ENCODE measurements around the gene ETV3L. TPM values are rescaled to one million over a fixed set of nuclear protein-coding genes. Genes with fewer than 3 reads are reported as not detected.

The ETV3L gene
- total RNA-seq, 2 donors from 2014 or later, result not detected

GRCh38 chr1:157098519-157098918 is 1.1 kb downstream of the ETV3L start:
- Histone ChIP-seq H3K27me3 (no peaks in the 10 kb centered on the region), H3K9me3 (no peaks in the 10 kb centered on the region), H3K36me3 (replicated peaks in 1 of 2; ENCODE audit: insufficient read depth in 1 of 2, low read depth in 2 of 2) (no peaks in the 10 kb centered on the region), H3K27ac (no peak overlapping the region), H3K4me3 (no peak overlapping the region), H3K4me1 (no peaks in the 10 kb centered on the region)
- DNase-seq, result no peak
- TF ChIP-seq, protein P1, sequence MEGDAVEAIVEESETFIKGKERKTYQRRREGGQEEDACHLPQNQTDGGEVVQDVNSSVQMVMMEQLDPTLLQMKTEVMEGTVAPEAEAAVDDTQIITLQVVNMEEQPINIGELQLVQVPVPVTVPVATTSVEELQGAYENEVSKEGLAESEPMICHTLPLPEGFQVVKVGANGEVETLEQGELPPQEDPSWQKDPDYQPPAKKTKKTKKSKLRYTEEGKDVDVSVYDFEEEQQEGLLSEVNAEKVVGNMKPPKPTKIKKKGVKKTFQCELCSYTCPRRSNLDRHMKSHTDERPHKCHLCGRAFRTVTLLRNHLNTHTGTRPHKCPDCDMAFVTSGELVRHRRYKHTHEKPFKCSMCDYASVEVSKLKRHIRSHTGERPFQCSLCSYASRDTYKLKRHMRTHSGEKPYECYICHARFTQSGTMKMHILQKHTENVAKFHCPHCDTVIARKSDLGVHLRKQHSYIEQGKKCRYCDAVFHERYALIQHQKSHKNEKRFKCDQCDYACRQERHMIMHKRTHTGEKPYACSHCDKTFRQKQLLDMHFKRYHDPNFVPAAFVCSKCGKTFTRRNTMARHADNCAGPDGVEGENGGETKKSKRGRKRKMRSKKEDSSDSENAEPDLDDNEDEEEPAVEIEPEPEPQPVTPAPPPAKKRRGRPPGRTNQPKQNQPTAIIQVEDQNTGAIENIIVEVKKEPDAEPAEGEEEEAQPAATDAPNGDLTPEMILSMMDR (IDR thresholded peaks at IDR 0.05), result no peak
- TF ChIP-seq POLR2A (IDR thresholded peaks at IDR 0.05), result no peak
- WGBS, 2 donors, result 87 to 88% methylated on average over 9 of the region's 9 CpGs
- no peak for ATAC-seq
- intact Hi-C loops (cut with DNase I), result no loop called here

- DNase-seq, result no peak
Observed at GRCh38 chr1:157097692-157098091, 1.9 kb downstream of the ETV3L start.

GRCh38 chr1:157096881-157097280 is 2.7 kb downstream of the ETV3L start:
- no peaks in the 10 kb centered on the region for H3K4me1 ChIP-seq
- 76 to 77% methylated on average over 6 of the region's 6 CpGs for WGBS, 2 donors
- TF ChIP-seq, protein P1 (IDR thresholded peaks at IDR 0.05), result no peak
- no peak for TF ChIP-seq POLR2A (IDR thresholded peaks at IDR 0.05)
- DNase-seq (no peak), ATAC-seq (no peak)
- H3K4me3 ChIP-seq, result no peak overlapping the region
- H3K27me3 ChIP-seq, result no peaks in the 10 kb centered on the region
- intact Hi-C loops (cut with DNase I), result no loop called here
- H3K36me3 ChIP-seq (replicated peaks in 1 of 2; ENCODE audit: insufficient read depth in 1 of 2, low read depth in 2 of 2), result no peaks in the 10 kb centered on the region
- no peaks in the 10 kb centered on the region for H3K9me3 ChIP-seq
- no peak overlapping the region for H3K27ac ChIP-seq

More at GRCh38 chr1:157097692-157098091, 1.9 kb downstream of the ETV3L start:
- intact Hi-C loops (cut with DNase I), result no loop called here
- WGBS, 2 donors, result 61 to 65% methylated on average over 6 of the region's 6 CpGs
- no peak for ATAC-seq
- Histone ChIP-seq H3K27ac (no peak overlapping the region), H3K36me3 (replicated peaks in 1 of 2; ENCODE audit: insufficient read depth in 1 of 2, low read depth in 2 of 2) (no peaks in the 10 kb centered on the region), H3K9me3 (no peaks in the 10 kb centered on the region), H3K4me1 (no peaks in the 10 kb centered on the region), H3K27me3 (no peaks in the 10 kb centered on the region), H3K4me3 (no peak overlapping the region)
- TF ChIP-seq, protein P1 (IDR thresholded peaks at IDR 0.05), result no peak
- TF ChIP-seq POLR2A (IDR thresholded peaks at IDR 0.05), result no peak

- no peak for ATAC-seq
- TF ChIP-seq, protein P1 (IDR thresholded peaks at IDR 0.05), result no peak
- no peak for TF ChIP-seq POLR2A (IDR thresholded peaks at IDR 0.05)
- 68 to 73% methylated on average over 2 of the region's 2 CpGs for WGBS, 2 donors
Observed at GRCh38 chr1:157095551-157095950, 4.1 kb downstream of the ETV3L start.

DNA sequence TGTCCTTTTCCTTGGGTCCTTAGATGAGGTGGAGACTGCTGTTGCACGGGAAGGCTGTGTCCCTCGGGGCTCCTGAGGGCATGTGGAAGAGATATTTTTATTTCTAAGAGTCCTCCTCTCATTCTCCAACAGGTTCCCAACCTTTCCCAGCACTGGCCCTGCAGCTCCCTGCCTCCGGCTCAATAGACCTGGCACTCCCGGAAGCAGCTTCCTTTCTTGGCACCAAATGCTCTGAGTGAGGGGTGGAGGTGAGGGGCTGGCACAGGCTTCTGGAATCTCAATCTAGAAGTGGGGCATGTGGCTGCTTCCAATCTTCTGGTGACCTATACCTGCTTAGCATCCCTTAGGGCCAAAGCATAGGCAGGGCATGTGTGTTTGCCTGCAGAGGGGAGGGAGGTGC is 4.5 kb downstream of the ETV3L start:
- no peaks in the 10 kb centered on the region for H3K27me3 ChIP-seq
- H3K27ac ChIP-seq, result no peak overlapping the region
- H3K4me3 ChIP-seq, result no peak overlapping the region
- DNase-seq (no peak), ATAC-seq (no peak)
- intact Hi-C loops (cut with DNase I), result no loop called here
- H3K9me3 ChIP-seq, result no peaks in the 10 kb centered on the region
- H3K4me1 ChIP-seq, result no peaks in the 10 kb centered on the region
- no peaks in the 10 kb centered on the region for H3K36me3 ChIP-seq (replicated peaks in 1 of 2; ENCODE audit: insufficient read depth in 1 of 2, low read depth in 2 of 2)
- TF ChIP-seq, protein P1 (IDR thresholded peaks at IDR 0.05), result no peak
- TF ChIP-seq POLR2A (IDR thresholded peaks at IDR 0.05), result no peak
- 55 to 57% methylated on average over 4 of the region's 4 CpGs for whole genome bisulfite sequencing, 2 donors

More at GRCh38 chr1:157095551-157095950, 4.1 kb downstream of the ETV3L start:
- no peaks in the 10 kb centered on the region for H3K4me1 ChIP-seq
- H3K27me3 ChIP-seq, result no peaks in the 10 kb centered on the region
- no peaks in the 10 kb centered on the region for H3K9me3 ChIP-seq
- DNase-seq, result no peak
- no peak overlapping the region for H3K4me3 ChIP-seq
- H3K36me3 ChIP-seq (replicated peaks in 1 of 2; ENCODE audit: insufficient read depth in 1 of 2, low read depth in 2 of 2), result no peaks in the 10 kb centered on the region
- H3K27ac ChIP-seq, result no peak overlapping the region
- intact Hi-C loops (cut with DNase I), result no loop called here

Measured in body of pancreas (tissue), 4 donors.